Panc1 (cell line): ENCODE measurements around the gene MEAK7.

ENCODE experiments used
- CTCF ChIP-seq: fragments of 450-650 bp; IDR thresholded peaks from 2 replicates; pipeline ENCODE4 v1.5.1; 2017; ENCODE audit warnings: mild to moderate bottlenecking
- POLR2AphosphoS5 ChIP-seq: IDR thresholded peaks from 2 replicates; pipeline ENCODE4 v1.6.1; 2012; ENCODE audit warnings: mild to moderate bottlenecking, low read depth, low read length, moderate library complexity
- SIN3A ChIP-seq: IDR thresholded peaks from 2 replicates; pipeline ENCODE4 v1.6.1; 2012; ENCODE audit warnings: low read depth, mild to moderate bottlenecking, low read length, moderate library complexity, borderline replicate concordance; ENCODE audit not compliant: insufficient read depth
- TCF7L2 ChIP-seq: IDR thresholded peaks from 2 replicates; pipeline ENCODE4 v1.6.1; 2011; ENCODE audit warnings: mild to moderate bottlenecking, low read depth, low read length, inconsistent platforms
- TF ChIP-seq, protein P1 (sequence below), 2 experiments: IDR thresholded peaks; 2 replicates each; pipeline ENCODE4 v1.6.1; 2011 to 2012; ENCODE audit warnings: low read depth in 2 of 2, control low read depth in 1 of 2, low read length in 1 of 2, mild to moderate bottlenecking in 1 of 2, moderate library complexity in 1 of 2; ENCODE audit not compliant: insufficient read depth in 1 of 2

- TF ChIP-seq SIN3A (no peak), POLR2AphosphoS5 (no peak), CTCF (no peak), TCF7L2 (no peak)
- TF ChIP-seq, protein P1, sequence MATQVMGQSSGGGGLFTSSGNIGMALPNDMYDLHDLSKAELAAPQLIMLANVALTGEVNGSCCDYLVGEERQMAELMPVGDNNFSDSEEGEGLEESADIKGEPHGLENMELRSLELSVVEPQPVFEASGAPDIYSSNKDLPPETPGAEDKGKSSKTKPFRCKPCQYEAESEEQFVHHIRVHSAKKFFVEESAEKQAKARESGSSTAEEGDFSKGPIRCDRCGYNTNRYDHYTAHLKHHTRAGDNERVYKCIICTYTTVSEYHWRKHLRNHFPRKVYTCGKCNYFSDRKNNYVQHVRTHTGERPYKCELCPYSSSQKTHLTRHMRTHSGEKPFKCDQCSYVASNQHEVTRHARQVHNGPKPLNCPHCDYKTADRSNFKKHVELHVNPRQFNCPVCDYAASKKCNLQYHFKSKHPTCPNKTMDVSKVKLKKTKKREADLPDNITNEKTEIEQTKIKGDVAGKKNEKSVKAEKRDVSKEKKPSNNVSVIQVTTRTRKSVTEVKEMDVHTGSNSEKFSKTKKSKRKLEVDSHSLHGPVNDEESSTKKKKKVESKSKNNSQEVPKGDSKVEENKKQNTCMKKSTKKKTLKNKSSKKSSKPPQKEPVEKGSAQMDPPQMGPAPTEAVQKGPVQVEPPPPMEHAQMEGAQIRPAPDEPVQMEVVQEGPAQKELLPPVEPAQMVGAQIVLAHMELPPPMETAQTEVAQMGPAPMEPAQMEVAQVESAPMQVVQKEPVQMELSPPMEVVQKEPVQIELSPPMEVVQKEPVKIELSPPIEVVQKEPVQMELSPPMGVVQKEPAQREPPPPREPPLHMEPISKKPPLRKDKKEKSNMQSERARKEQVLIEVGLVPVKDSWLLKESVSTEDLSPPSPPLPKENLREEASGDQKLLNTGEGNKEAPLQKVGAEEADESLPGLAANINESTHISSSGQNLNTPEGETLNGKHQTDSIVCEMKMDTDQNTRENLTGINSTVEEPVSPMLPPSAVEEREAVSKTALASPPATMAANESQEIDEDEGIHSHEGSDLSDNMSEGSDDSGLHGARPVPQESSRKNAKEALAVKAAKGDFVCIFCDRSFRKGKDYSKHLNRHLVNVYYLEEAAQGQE (IDR thresholded peaks at IDR 0.05; ENCODE audit: insufficient read depth in 1 of 2, low read depth in 2 of 2, low read length in 1 of 2): no peak
Measured at GRCh38 chr16:84499638-84500037, 4.8 kb downstream of the MEAK7 start.
